ENCODE measurements around the gene VTA1. TPM values are rescaled to one million over a fixed set of nuclear protein-coding genes. Genes with fewer than 3 reads are reported as not detected.

VTA1 gene
- total and polyA plus RNA-seq, 2 of the 8 experiments (the other 6 are each of a cell fraction or from before 2014, with no cell fraction given), result 63.6 to 67.0 TPM

GRCh38 chr6:142118925-142119324 lies 28.1 kb upstream of the VTA1 start:
- H3K27ac ChIP-seq (ENCODE audit: low read depth, low read length), result no peak overlapping the region
- FAIRE-seq (no peak), DNase-seq (ENCODE audit: low read depth in 1 of 2, low spot score in 2 of 2) (no peak)
- H3K4me3 ChIP-seq (ENCODE audit: extremely low read depth in 1 of 4, insufficient read depth in 2 of 4, low read depth in 3 of 4, low read length in 4 of 4), result no peak overlapping the region
- H2BK15ac ChIP-seq (ENCODE audit: low read length), result no peak overlapping the region
- H3K56ac ChIP-seq (replicated peaks; ENCODE audit: insufficient read length, low read depth, low read length), result no peak overlapping the region
- H3K36me3 ChIP-seq (ENCODE audit: control insufficient read depth in 2 of 4, insufficient read depth in 4 of 4, low read length in 3 of 4), result no peaks in the 10 kb centered on the region
- no peak overlapping the region for H3K4ac ChIP-seq (replicated peaks; ENCODE audit: insufficient read length, low read depth, low read length)
- no peaks in the 10 kb centered on the region for H3K9me3 ChIP-seq (ENCODE audit: insufficient read depth in 2 of 2, low read depth in 1 of 2, low read length in 1 of 2)
- 94% methylated on average over 2 of the region's 2 CpGs; no CpG with 5 or more reads in 1 of the 2 experiments for WGBS, 2 experiments (ENCODE audit: extremely low coverage in 1 of 2, insufficient coverage in 1 of 2, insufficient read length in 1 of 2, insufficient replicate concordance in 2 of 2, low coverage in 1 of 2, low lambda C conversion rate in 2 of 2, missing lambda C conversion rate in 1 of 2)
- H3K23me2 ChIP-seq (ENCODE audit: low read depth, low read length), result no peaks in the 10 kb centered on the region
- no peak for TF ChIP-seq POLR2AphosphoS5 (IDR thresholded peaks at IDR 0.05; ENCODE audit: low read depth, low read length)
- no peak for TF ChIP-seq CBX5 (IDR thresholded peaks at IDR 0.05; ENCODE audit: low read depth, low read length)
- TF ChIP-seq KDM5A (IDR thresholded peaks at IDR 0.05; ENCODE audit: low read length), result no peak
- TF ChIP-seq TEAD4 (IDR thresholded peaks at IDR 0.05; ENCODE audit: low read depth, low read length), result no peak
- TF ChIP-seq ASH2L (IDR thresholded peaks at IDR 0.05; ENCODE audit: low read length), result no peak
- no peak for TF ChIP-seq TBP (IDR thresholded peaks at IDR 0.05; ENCODE audit: low read depth, low read length)
- no peak for TF ChIP-seq POU5F1 (IDR thresholded peaks at IDR 0.05; ENCODE audit: low read depth, low read length)
- TF ChIP-seq HDAC6 (IDR thresholded peaks at IDR 0.05; ENCODE audit: low read depth, low read length), result no peak
- ChIA-PET CTCF (ENCODE audit: partially characterized antibody) (interaction anchor here (0.6 to 1.5 kb wide), 6 partner anchors 9 to 508 kb away, joined by 3 to 6 read pairs (median 4); partner anchors contain the start of gene NMBR), POLR2A (ENCODE audit: partially characterized antibody) (no interaction called here)
- H4K5ac ChIP-seq (ENCODE audit: insufficient read length, low read depth, low read length), result no peak overlapping the region
- no peaks in the 10 kb centered on the region for H3K79me2 ChIP-seq (ENCODE audit: control insufficient read depth in 1 of 2, insufficient read depth in 2 of 2, low read length in 2 of 2)
- H2BK120ac ChIP-seq (replicated peaks; ENCODE audit: low read depth, low read length), result no peak overlapping the region
- no peak overlapping the region for H2AFZ ChIP-seq (ENCODE audit: low read length)
- no peak overlapping the region for H2AK5ac ChIP-seq (ENCODE audit: low read depth, low read length)
- no peaks in the 10 kb centered on the region for H3K4me1 ChIP-seq (replicated peaks in 1 of 4; ENCODE audit: control insufficient read depth in 3 of 4, insufficient read depth in 4 of 4, low read length in 3 of 4)
- H3K27me3 ChIP-seq (replicated peaks in 1 of 4; ENCODE audit: control insufficient read depth in 3 of 4, extremely low read depth in 1 of 4, insufficient read depth in 3 of 4, low read length in 3 of 4), result no peaks in the 10 kb centered on the region
- H3K79me1 ChIP-seq (ENCODE audit: low read depth, low read length), result no peaks in the 10 kb centered on the region
- H2BK5ac ChIP-seq (ENCODE audit: low read depth, low read length), result no peak overlapping the region
- no peaks in the 10 kb centered on the region for H4K20me1 ChIP-seq (replicated peaks in 1 of 2; ENCODE audit: control insufficient read depth in 1 of 2, insufficient read depth in 2 of 2, low read length in 2 of 2)
- no peak overlapping the region for H2BK12ac ChIP-seq (ENCODE audit: low read depth, low read length)
- H4K8ac ChIP-seq (ENCODE audit: extremely low read depth, insufficient read depth, low read length), result no peak overlapping the region
- H3K4me2 ChIP-seq (ENCODE audit: insufficient read depth in 1 of 2, low read depth in 2 of 2, low read length in 2 of 2), result no peak overlapping the region
- H3K9ac ChIP-seq (replicated peaks in 1 of 4; ENCODE audit: extremely low read depth in 1 of 4, low read depth in 3 of 4, low read length in 3 of 4), result no peak overlapping the region
- no peak overlapping the region for H4K91ac ChIP-seq (replicated peaks; ENCODE audit: insufficient read length, low read length)
- no peak overlapping the region for H2BK20ac ChIP-seq (ENCODE audit: low read length)
- H3K18ac ChIP-seq (ENCODE audit: extremely low read depth, low read length), result no peak overlapping the region
- H3K14ac ChIP-seq (ENCODE audit: insufficient read length), result no peak overlapping the region
- no peak overlapping the region for H3K23ac ChIP-seq (ENCODE audit: insufficient read length)

Measured in H1 (cell line).